Measurements from ENCODE around the gene HAUS5.
A peak's percentile ranks its signal among the peaks of the same experiment; 100 is the strongest.

The HAUS5 gene

DNA sequence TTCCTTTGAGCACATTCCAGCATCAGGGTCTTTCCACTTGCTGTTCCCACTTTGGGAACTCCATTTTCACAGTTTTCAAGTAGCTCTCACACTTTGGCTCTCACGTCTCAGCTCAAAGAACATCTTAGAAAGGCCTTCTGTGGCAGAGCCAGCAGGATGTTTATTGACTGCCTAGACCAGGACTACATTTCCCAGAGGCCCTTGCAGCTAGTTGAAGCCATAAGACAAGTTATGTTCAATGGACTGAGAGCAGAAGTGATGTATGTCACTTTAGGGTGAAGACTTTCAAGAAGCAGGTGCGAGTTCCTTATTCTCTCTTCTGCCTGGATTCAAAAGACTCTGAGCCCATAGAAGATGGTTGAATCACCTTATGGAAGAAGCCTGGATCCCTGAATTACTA lies 4.3 kb upstream of the HAUS5 start:
- no peak for DNase-seq

DNA sequence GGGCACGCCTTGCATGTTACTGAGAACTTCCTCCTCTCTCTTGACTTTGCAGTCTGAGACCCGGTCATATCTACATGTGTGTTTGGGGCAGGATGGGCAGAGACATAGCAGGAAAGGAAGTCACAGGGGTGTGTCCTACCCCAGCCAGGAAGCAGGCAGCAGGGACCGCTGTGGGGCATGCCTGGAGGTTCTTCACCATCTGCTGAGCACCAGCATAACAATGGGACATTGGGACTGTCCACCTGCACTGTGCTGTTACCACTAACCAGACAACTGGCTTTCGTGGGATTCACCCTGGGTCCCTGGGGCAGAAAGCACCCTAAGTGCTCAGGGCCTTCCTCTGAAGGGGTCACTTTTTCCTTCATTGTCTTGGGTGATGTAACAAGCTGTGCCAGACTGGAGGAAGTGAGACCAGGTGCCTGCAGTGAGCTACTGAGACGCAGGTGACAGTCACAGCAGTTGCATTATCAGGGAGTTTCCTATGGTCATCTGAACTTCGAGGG lies 2.6 kb upstream of the HAUS5 start:
- DNase-seq = no peak

DNA sequence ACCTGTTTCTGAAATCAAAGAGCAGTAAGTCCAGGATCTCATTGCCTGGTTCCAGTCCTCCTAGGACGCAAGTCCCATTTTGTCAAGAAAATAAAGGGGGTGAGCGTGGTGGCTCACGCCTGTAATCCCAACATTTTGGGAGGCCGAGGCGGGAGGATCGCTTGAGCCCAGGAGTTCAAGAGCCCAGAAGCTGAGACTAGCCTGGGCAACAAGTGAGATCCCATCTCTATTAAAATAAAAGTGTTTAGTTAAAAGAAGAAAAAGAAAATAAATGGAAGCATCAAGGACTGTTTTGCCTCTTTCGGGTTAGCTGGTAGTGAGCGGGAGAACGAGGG lies 344 bp upstream of the HAUS5 start:
- DNase-seq = no peak

GRCh38 chr19:35613574-35613973 lies 1.0 kb downstream of the HAUS5 start:
- no peak for DNase-seq

GRCh38 chr19:35615036-35615435 lies 2.5 kb downstream of the HAUS5 start:
- no peak for DNase-seq

GRCh38 chr19:35618857-35619256 lies 6.3 kb downstream of the HAUS5 start:
- DNase-seq = no peak

GRCh38 chr19:35619290-35619923 lies 6.9 kb downstream of the HAUS5 start:
- DNase-seq = no peak

DNA sequence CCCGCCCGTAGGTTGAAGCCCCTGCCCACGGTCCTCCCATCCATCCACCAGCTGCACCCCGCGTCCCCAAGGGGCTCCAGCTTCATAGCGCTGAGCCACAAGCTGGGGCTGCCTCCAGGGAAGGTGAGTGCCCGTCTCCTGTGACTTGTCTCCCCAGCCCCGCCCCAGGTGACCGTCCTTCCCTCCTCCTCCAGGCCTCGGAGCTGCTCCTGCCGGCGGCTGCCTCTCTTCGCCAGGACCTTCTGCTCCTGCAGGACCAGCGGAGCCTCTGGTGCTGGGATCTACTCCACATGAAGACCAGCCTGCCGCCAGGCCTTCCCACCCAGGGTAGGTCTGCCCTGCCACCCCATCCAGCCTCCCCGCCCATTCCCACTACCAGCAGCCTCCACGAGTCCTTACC lies 7.5 kb downstream of the HAUS5 start:
- DNase-seq = no peak

DNA sequence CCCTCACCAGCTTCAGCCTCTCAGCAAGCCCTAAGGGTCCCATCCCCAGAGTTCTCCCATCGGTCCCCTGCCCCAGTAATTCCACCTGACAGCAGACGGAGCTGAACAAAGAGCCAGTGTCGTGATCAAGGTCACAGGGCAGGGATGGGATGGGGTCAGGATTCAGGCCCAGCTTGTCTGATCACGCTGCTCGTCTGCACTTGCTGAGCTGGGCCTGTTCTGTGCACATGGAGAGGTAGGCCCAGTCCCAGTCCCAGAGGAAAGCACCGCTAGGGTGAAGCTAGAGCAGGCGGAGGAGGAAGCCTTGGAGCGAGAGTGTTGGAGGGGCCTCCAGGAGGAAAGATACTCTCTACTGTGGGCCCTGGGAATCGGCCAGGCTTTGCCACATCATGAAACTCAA lies 9.2 kb downstream of the HAUS5 start:
- DNase-seq = no peak

DNA sequence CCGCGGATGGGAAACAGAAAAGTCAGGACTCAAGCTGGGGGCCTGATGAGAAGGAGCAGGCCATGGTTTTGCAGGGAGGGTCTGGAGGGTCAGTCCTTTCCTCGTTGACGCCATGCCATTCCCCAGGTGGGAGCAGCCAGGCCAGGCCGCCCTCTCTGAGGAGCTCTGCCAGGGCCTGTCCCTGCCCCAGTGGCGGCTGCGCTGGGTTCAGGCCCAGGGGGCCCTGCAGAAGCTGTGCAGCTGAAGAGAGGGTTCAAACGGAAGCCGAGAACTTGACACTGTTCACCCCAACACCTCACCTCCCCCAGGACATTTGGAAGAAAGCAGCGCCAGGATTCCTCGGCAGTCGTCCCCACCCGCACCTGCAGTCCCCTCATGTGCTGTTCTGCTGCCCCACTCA lies 10.2 kb downstream of the HAUS5 start:
- DNase-seq = no peak

GRCh38 chr19:35623327-35624010 lies 10.9 kb downstream of the HAUS5 start:
- no peak for DNase-seq

DNA sequence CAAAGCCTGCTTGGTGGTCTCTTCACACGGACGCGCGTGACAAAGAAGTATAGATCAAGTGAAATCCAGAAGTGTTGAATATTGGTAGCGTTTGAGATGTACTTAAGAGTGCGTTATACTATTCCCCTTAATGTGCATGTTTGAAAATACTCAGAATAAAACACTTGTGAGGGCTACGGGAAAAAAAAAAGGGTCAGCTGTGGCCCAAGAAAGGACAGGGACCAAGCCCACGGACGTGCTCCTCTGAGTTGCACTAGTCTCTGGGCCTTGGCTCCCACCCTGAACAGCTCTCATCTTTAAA lies 15.7 kb downstream of the HAUS5 start:
- DNase-seq = no peak

GRCh38 chr19:35628565-35629331 lies 16.2 kb downstream of the HAUS5 start, which contains the start of gene RBM42:
Gene RBM42, plus strand, starts transcription at chr19:35629036. Its CDS starts 118 bp downstream, at chr19:35629154.
- peak; percentile 93 to 96 for DNase-seq

GRCh38 chr19:35629332-35629633 lies 16.7 kb downstream of the HAUS5 start:
- DNase-seq = no peak

DNA sequence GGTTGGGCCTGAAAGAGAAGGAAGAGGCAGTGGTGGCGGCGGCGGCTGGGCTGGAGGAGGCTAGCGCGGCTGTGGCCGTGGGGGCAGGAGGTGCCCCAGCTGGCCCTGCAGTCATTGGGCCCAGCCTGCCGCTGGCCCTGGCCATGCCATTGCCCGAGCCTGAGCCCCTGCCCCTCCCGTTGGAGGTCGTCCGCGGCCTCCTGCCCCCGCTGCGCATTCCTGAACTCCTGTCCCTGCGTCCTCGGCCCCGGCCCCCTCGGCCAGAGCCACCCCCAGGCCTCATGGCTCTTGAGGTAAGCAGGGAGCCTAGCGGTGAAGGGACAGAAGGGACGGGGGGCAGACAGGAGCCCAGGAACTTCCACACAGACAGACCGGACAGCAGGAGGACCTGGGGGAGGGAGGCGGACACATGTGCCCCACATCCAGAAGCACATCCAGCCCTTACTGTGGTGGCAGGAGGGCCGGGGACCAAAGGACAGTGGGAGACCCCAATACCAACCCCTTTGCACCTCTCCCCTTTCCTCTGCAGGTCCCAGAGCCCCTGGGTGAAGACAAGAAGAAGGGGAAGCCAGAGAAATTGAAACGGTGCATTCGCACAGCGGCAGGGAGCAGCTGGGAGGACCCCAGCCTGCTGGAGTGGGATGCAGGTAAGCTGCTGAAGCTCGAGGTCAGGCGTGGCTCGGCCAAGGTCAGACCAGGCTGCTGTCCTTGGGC lies 21.3 kb downstream of the HAUS5 start:
- DNase-seq = no peak

- DNase-seq = no peak
These were observed 24.1 kb downstream of the HAUS5 start for GRCh38 chr19:35636651-35637050.

- no peak for DNase-seq
These were observed 24.6 kb downstream of the HAUS5 start for GRCh38 chr19:35637165-35637564.

GRCh38 chr19:35639321-35639639 lies 26.7 kb downstream of the HAUS5 start:
- DNase-seq = no peak

- DNase-seq = no peak
These were observed 27.3 kb downstream of the HAUS5 start for GRCh38 chr19:35639863-35640262.

DNA sequence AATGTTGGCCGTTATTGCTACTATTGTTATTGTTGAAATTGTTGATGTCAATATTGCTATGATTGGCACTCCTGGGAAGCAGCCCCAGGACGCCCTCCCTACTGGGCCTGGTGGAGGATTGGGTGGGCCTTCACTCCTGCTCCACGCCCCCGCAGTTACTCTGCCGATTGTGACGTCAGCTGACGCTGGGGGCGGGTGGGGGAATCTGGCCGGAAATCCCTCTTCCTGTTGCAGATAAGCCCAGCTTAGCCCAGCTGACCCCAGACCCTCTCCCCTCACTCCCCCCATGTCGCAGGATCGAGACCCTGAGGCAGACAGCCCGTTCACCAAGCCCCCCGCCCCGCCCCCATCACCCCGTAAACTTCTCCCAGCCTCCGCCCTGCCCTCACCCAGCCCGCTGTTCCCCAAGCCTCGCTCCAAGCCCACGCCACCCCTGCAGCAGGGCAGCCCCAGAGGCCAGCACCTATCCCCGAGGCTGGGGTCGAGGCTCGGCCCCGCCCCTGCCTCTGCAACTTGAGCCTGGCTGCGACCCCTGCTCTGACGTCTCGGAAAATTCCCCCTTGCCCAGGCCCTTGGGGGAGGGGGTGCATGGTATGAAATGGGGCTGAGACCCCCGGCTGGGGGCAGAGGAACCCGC lies 29.1 kb downstream of the HAUS5 start, which contains the start of gene ETV2:
TSS of gene ETV2 (plus strand) at position 231 of the 637 bp plus-strand sequence. CDS start 716 bp downstream, outside the sequence.
- DNase-seq = peak; percentile 30 to 51

DNA sequence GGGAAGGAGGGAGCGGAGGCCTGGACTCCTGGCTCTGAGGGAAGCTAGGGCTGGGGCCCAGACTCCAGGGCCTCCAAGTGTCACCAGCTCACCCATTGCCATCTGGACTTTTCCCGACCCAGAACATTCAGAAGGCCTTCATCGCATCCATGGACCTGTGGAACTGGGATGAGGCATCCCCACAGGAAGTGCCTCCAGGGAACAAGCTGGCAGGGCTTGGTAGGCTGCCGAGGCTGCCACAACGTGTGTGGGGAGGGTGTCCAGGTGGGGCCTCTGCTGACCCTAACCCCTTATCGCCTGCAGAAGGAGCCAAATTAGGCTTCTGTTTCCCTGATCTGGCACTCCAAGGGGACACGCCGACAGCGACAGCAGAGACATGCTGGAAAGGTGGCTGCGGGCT lies 29.8 kb downstream of the HAUS5 start:
- DNase-seq = no peak

DNA sequence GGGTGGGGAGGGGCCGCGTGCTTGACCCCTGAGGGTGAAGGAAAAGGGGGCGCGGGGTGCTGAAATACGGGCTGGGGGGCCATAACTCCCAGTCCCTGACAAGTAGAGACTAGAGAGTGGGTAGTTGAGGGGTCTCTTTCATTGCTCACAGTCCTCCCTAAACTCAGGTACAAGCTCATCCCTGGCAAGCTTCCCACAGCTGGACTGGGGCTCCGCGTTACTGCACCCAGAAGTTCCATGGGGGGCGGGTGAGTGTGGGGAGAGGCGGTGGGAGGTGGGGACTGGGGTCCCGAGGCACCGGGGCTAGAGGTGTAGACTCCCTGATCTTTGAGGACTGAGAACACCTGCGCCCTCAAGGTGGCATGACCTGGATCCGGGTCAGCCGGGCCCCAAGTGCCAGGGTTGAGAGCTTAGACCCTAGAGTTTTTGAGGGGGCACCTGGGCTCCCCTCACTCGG lies 30.3 kb downstream of the HAUS5 start:
- no peak for DNase-seq
